ENCODE data around the gene SLC44A2.
A peak's percentile ranks its signal among the peaks of the same experiment; 100 is the strongest.

Gene SLC44A2

GRCh38 chr19:10602330-10603083 is 22.8 kb upstream of the SLC44A2 start:
- TF ChIP-seq CTCF (IDR thresholded peaks at IDR 0.05; ENCODE audit: low read depth, low read length, missing control alignments): no peak
- H3K4me3 ChIP-seq (ENCODE audit: low read depth, low read length): peak overlapping the region; percentile 93
- DNase-seq (ENCODE audit: low read depth): peak; percentile 19
- in situ Hi-C loops (cut with HindIII; ENCODE audit: low sequenced_read_pairs): no loop called here

- no peak for DNase-seq (ENCODE audit: low read depth)
- in situ Hi-C loops (cut with HindIII; ENCODE audit: low sequenced_read_pairs): no loop called here
- H3K4me3 ChIP-seq (ENCODE audit: low read depth, low read length): peak overlapping the region; percentile 93
- TF ChIP-seq CTCF (IDR thresholded peaks at IDR 0.05; ENCODE audit: low read depth, low read length, missing control alignments): no peak
These were observed 22.1 kb upstream of the SLC44A2 start for GRCh38 chr19:10603084-10603872.

GRCh38 chr19:10603873-10604459 is 21.4 kb upstream of the SLC44A2 start:
- H3K4me3 ChIP-seq (ENCODE audit: low read depth, low read length): peak overlapping the region; percentile 93
- no peak for TF ChIP-seq CTCF (IDR thresholded peaks at IDR 0.05; ENCODE audit: low read depth, low read length, missing control alignments)
- DNase-seq (ENCODE audit: low read depth): no peak
- in situ Hi-C loops (cut with HindIII; ENCODE audit: low sequenced_read_pairs): no loop called here

GRCh38 chr19:10604460-10604980 is 20.8 kb upstream of the SLC44A2 start:
- no peak overlapping the region for H3K4me3 ChIP-seq (ENCODE audit: low read depth, low read length)
- in situ Hi-C loops (cut with HindIII; ENCODE audit: low sequenced_read_pairs): no loop called here
- TF ChIP-seq CTCF (IDR thresholded peaks at IDR 0.05; ENCODE audit: low read depth, low read length, missing control alignments): no peak
- DNase-seq (ENCODE audit: low read depth): no peak

GRCh38 chr19:10611907-10612306 is 13.4 kb upstream of the SLC44A2 start:
- no peak for TF ChIP-seq CTCF (IDR thresholded peaks at IDR 0.05; ENCODE audit: low read depth, low read length, missing control alignments)
- DNase-seq (ENCODE audit: low read depth): no peak

GRCh38 chr19:10612499-10613119 is 12.7 kb upstream of the SLC44A2 start:
- DNase-seq (ENCODE audit: low read depth): no peak
- in situ Hi-C loops (cut with HindIII; ENCODE audit: low sequenced_read_pairs): no loop called here
- TF ChIP-seq CTCF (IDR thresholded peaks at IDR 0.05; ENCODE audit: low read depth, low read length, missing control alignments): no peak

More at GRCh38 chr19:10611907-10612306, 13.4 kb upstream of the SLC44A2 start:
- no peak overlapping the region for H3K4me3 ChIP-seq (ENCODE audit: low read depth, low read length)
- in situ Hi-C loops (cut with HindIII; ENCODE audit: low sequenced_read_pairs): no loop called here

More at GRCh38 chr19:10612499-10613119, 12.7 kb upstream of the SLC44A2 start:
- H3K4me3 ChIP-seq (ENCODE audit: low read depth, low read length): no peak overlapping the region
